NB4 (cell line): Measurements from ENCODE around the gene TNRC18.

Source experiments
- DNase-seq: peaks from one replicate; pipeline ENCODE4 v3.0.0; 2010; ENCODE audit warnings: low read depth
- H3K4me3 ChIP-seq: one replicate; pipeline ENCODE4 v1.5.1; 2011; ENCODE audit warnings: mild to moderate bottlenecking, low read depth, low read length, moderate library complexity
- CTCF ChIP-seq: IDR thresholded peaks from one replicate; pipeline ENCODE4 v1.5.1; 2012; ENCODE audit warnings: low read depth, low read length
- MAX ChIP-seq: IDR thresholded peaks from 2 replicates; pipeline ENCODE4 v1.6.1; 2011; ENCODE audit warnings: low read depth, low read length
- MYC ChIP-seq: IDR thresholded peaks from 2 replicates; pipeline ENCODE4 v1.6.1; 2011; ENCODE audit warnings: low read depth, low read length
- POLR2A ChIP-seq: IDR thresholded peaks from 2 replicates; pipeline ENCODE4 v1.6.1; 2011; ENCODE audit warnings: mild to moderate bottlenecking; ENCODE audit not compliant: insufficient read length; ENCODE audit errors: extremely low read depth

The TNRC18 gene

GRCh38 chr7:5388905-5389433 is 34.7 kb downstream of the TNRC18 start:
- no peak overlapping the region for H3K4me3 ChIP-seq
- TF ChIP-seq MYC (no peak), MAX (no peak), POLR2A (no peak)
- DNase-seq = no peak

GRCh38 chr7:5388273-5388901 is 35.2 kb downstream of the TNRC18 start:
- no peak for DNase-seq
- H3K4me3 ChIP-seq = no peak overlapping the region
- TF ChIP-seq MYC (no peak), POLR2A (no peak), MAX (no peak), CTCF (no peak)

GRCh38 chr7:5387711-5388245 is 35.9 kb downstream of the TNRC18 start:
- DNase-seq = no peak
- H3K4me3 ChIP-seq = no peak overlapping the region
- no peak for TF ChIP-seq CTCF
- TF ChIP-seq MYC = no peak
- no peak for TF ChIP-seq POLR2A
- no peak for TF ChIP-seq MAX

- TF ChIP-seq MYC = no peak
- no peak for TF ChIP-seq MAX
- TF ChIP-seq POLR2A = no peak
- no peak for TF ChIP-seq CTCF
- DNase-seq = no peak
Observed at GRCh38 chr7:5384618-5385017, 39.0 kb downstream of the TNRC18 start.

GRCh38 chr7:5383314-5384098 is 40.1 kb downstream of the TNRC18 start:
- TF ChIP-seq CTCF (no peak), MAX (no peak), MYC (no peak), POLR2A (no peak)
- H3K4me3 ChIP-seq = no peak overlapping the region
- no peak for DNase-seq

More at GRCh38 chr7:5384618-5385017, 39.0 kb downstream of the TNRC18 start:
- no peak overlapping the region for H3K4me3 ChIP-seq

- DNase-seq = no peak
- H3K4me3 ChIP-seq = no peak overlapping the region
- TF ChIP-seq MYC = no peak
- TF ChIP-seq POLR2A = no peak
- no peak for TF ChIP-seq CTCF
- TF ChIP-seq MAX = no peak
Observed at GRCh38 chr7:5382281-5382892, 41.2 kb downstream of the TNRC18 start.
